HG03139 (cell line): ENCODE results near the gene KRT7.

Experiments used
- ATAC-seq: cut with Tn5 transposase; IDR thresholded peaks from one replicate; pipeline ENCODE4 v1.9.1; 2021; ENCODE audit not compliant: unreplicated experiment

Gene KRT7

GRCh38 chr12:52199294-52199919, 33.6 kb upstream of the KRT7 start:
- ATAC-seq = no peak

GRCh38 chr12:52200086-52200780, 32.8 kb upstream of the KRT7 start:
- no peak for ATAC-seq

- ATAC-seq = no peak
Observed at GRCh38 chr12:52200781-52201450, 32.1 kb upstream of the KRT7 start.

GRCh38 chr12:52201451-52201839, 31.6 kb upstream of the KRT7 start:
- no peak for ATAC-seq

- ATAC-seq = no peak
Observed at GRCh38 chr12:52202361-52203078, 30.5 kb upstream of the KRT7 start.

- no peak for ATAC-seq
Observed at GRCh38 chr12:52203079-52203921, 29.7 kb upstream of the KRT7 start.

GRCh38 chr12:52204095-52204930, 28.7 kb upstream of the KRT7 start:
- no peak for ATAC-seq

GRCh38 chr12:52204931-52205505, 28.0 kb upstream of the KRT7 start:
- no peak for ATAC-seq

GRCh38 chr12:52205612-52206303, 27.3 kb upstream of the KRT7 start:
- no peak for ATAC-seq

GRCh38 chr12:52206304-52207040, 26.6 kb upstream of the KRT7 start:
- ATAC-seq = no peak

- no peak for ATAC-seq
Observed at GRCh38 chr12:52207106-52207505, 25.9 kb upstream of the KRT7 start.

- no peak for ATAC-seq
Observed at GRCh38 chr12:52207895-52208294, 25.1 kb upstream of the KRT7 start.

- no peak for ATAC-seq
Observed at GRCh38 chr12:52208424-52209165, 24.4 kb upstream of the KRT7 start.

GRCh38 chr12:52209321-52209720, 23.7 kb upstream of the KRT7 start:
- no peak for ATAC-seq

GRCh38 chr12:52210186-52210924, 22.7 kb upstream of the KRT7 start:
- no peak for ATAC-seq

- ATAC-seq = no peak
Observed at GRCh38 chr12:52210925-52211650, 22.0 kb upstream of the KRT7 start.
